Heart left ventricle (tissue), 16 donors: ENCODE measurements around the gene B3GAT1. TPM values are rescaled to one million over a fixed set of nuclear protein-coding genes. Genes with fewer than 3 reads are reported as not detected.

Experiments
- ATAC-seq, 4 donors: fragments of 200-7000 bp; cut with Tn5 transposase; one replicate each; pipeline ENCODE4 v1.9.1; 2020 to 2022; ENCODE audit warnings: moderate library complexity in 4 of 4, mild to moderate bottlenecking in 3 of 4, moderate number of reproducible peaks in 1 of 4
- DNase-seq, 5 donors: peaks; one replicate each; pipeline ENCODE4 v3.0.0-alpha.2; 2020
- H3K27ac ChIP-seq, 12 donors: fragments of 200-600 bp; sonication (generic) in 4 of 12; one replicate each; pipeline versions ENCODE4 v1.5.0 to v1.8.0; 2016 to 2022; ENCODE audit warnings: mild to moderate bottlenecking in 2 of 12
- H3K27me3 ChIP-seq, 9 donors: fragments of 200-600 bp; sonication (generic) in 2 of 9; one replicate each; pipeline versions ENCODE4 v1.5.1 to v1.8.0; 2016 to 2022; ENCODE audit warnings: mild to moderate bottlenecking in 3 of 9
- H3K36me3 ChIP-seq, 9 donors: fragments of 200-600 bp; sonication (generic) in 2 of 9; one replicate each; pipeline versions ENCODE4 v1.5.0 to v1.8.0; 2018 to 2022; ENCODE audit warnings: mild to moderate bottlenecking in 2 of 9
- H3K4me1 ChIP-seq, 12 donors: fragments of 200-600 bp; sonication (generic) in 4 of 12; one replicate each; pipeline versions ENCODE4 v1.5.0 to v1.8.0; 2016 to 2022; ENCODE audit warnings: mild to moderate bottlenecking in 3 of 12
- H3K4me3 ChIP-seq, 12 donors: fragments of 200-600 bp; sonication (generic) in 4 of 12; one replicate each; pipeline versions ENCODE4 v1.5.0 to v1.8.0; 2017 to 2022; ENCODE audit warnings: mild to moderate bottlenecking in 9 of 12, moderate library complexity in 4 of 12
- H3K9me3 ChIP-seq, 12 donors: fragments of 200-600 bp; sonication (generic) in 4 of 12; one replicate each; pipeline versions ENCODE4 v1.5.0 to v1.8.0; 2016 to 2022; ENCODE audit warnings: mild to moderate bottlenecking in 1 of 12
- POLR2A ChIP-seq, 2 donors: fragments of 450-650 bp; IDR thresholded peaks; one replicate each; pipeline ENCODE4 v1.6.1; 2017; ENCODE audit warnings: antibody characterized with exemption in 2 of 2, mild to moderate bottlenecking in 2 of 2, moderate library complexity in 2 of 2
- WGBS, 4 donors: extraction: QIAGEN DNeasy Blood & Tissue Kit in 2 of 4; methylation state at CpG; one replicate each; pipeline versions ENCODE4 v1.1.5 to v1.1.7; 2013 to 2018; 5-methylcytosine and 5-hydroxymethylcytosine counted together
- intact Hi-C, 10 donors: fragments of 100-400 bp; cut with DNase I; formaldehyde crosslinking; loops; one replicate each; pipeline versions ENCODE4 v1.11.1 to v1.14.2; 2022
- polyA plus RNA-seq, 2 donors: library from polyadenylated mRNA; stranded (reverse); fragments of 200-250 nt; gene quantifications; one replicate each; pipeline ENCODE4 v1.2.3, GENCODE V29; 2013
- total RNA-seq, 9 donors: library from RNA; depleted of rRNA in 2 of 9; stranded (reverse); fragments of >200 nt in 2 of 9; fragmentation: NEBNext Ultra II Directional in 3 of 9; extraction: Animal tissue kit (Norgen Biotek cat#: 25700) in 3 of 9; gene quantifications; one replicate each; pipeline versions ENCODE4 v1.1.0 to v1.2.4, GENCODE V29; 2016 to 2023
- TF ChIP-seq, protein P1 (sequence below), 12 donors: fragments of 200-600 bp; sonication (generic) in 4 of 12; IDR thresholded peaks; one replicate each; pipeline versions ENCODE4 v1.5.0 to v1.8.0; 2018 to 2022; ENCODE audit warnings: antibody characterized with exemption in 12 of 12, mild to moderate bottlenecking in 5 of 12
- donor health status: ischemic (EF 13 %, LVEDD 7.1; RV severe dilation, severe dysfunction).
- donor health status: healthy with polysubstance abuse.
- donor health status: DM: no; HTN: yes; CAD: no.
- donor health status: DM: no; HTN: no; CAD: no.
- donor health status: ischemic (EF 25% LVEDD 6.9; RV normal size, moderate dysfunction).
- donor health status: ischemic (EF 25% LVEDD 5.7; RV mildly dilated, moderate dysfunction).
- donor health status: healthy.
- donor health status: DM: yes; HTN: yes; CAD: no.
- donor health status: ischemic (EF 35%, LVEDD 5.7; RV mildly dilated, moderate dysfunction).
- donor health status: nonischemic (EF 11% LVEDD 7.7; RV severe dilation, severe dysfunction).
- donor health status: DM: yes; HTN: yes; CAD: no.
- donor health status: PGD.
- donor health status: ischemic (EF 29% LVEDD 5.4; RV normal size, mild dysfunction).
- donor health status: nonischemic (EF 23%, LVEDD 6.1; RV moderate dilation, normal function).

The B3GAT1 gene
- total and polyA plus RNA-seq, 11 donors, result 0.04 to 0.64 (median 0.09) TPM; not detected in 4

DNA sequence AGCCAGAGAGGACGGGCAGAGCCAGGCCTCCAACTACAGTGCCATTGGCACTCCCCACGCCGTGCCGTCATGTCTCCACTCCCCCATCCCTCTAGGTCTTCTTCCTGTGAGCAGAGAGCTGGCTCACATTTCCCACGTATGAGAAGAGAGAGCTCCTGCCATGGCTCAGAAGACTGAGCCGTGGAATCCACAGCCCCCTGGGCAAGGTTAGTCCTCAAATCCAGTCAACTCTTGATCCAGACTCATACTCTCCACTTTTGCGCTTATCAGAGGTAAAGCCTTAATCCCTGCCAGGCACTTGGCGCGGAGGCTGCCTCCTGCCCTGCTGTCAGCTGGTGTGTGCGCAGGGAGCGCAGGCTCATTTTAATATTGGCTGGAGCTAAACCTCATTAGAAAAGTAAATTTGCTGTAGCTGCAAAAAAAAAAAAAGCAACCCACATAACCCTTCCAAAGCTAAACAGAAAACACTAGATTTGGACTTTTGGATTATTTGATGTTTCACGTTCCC is 4.7 kb downstream of the B3GAT1 start:
- Histone ChIP-seq H3K27ac (no peak overlapping the region), H3K36me3 (no peaks in the 10 kb centered on the region), H3K4me1 (peaks cover 0 to 13% (median under 1%) of the 10 kb centered on the region in 12 donors), H3K4me3 (no peak overlapping the region), H3K27me3 (peaks cover 7 to 63% (median 36%) of the 10 kb centered on the region in 9 donors), H3K9me3 (no peaks in the 10 kb centered on the region)
- intact Hi-C loops, result no loop called here
- TF ChIP-seq, protein P1, sequence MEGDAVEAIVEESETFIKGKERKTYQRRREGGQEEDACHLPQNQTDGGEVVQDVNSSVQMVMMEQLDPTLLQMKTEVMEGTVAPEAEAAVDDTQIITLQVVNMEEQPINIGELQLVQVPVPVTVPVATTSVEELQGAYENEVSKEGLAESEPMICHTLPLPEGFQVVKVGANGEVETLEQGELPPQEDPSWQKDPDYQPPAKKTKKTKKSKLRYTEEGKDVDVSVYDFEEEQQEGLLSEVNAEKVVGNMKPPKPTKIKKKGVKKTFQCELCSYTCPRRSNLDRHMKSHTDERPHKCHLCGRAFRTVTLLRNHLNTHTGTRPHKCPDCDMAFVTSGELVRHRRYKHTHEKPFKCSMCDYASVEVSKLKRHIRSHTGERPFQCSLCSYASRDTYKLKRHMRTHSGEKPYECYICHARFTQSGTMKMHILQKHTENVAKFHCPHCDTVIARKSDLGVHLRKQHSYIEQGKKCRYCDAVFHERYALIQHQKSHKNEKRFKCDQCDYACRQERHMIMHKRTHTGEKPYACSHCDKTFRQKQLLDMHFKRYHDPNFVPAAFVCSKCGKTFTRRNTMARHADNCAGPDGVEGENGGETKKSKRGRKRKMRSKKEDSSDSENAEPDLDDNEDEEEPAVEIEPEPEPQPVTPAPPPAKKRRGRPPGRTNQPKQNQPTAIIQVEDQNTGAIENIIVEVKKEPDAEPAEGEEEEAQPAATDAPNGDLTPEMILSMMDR (IDR thresholded peaks at IDR 0.05), result no peak
- no peak for TF ChIP-seq POLR2A (IDR thresholded peaks at IDR 0.05)
- DNase-seq, result no peak
- 60 to 74% (median 63%) methylated on average over 12 of the region's 12 CpGs for WGBS, 4 donors
- ATAC-seq, result no peak

DNA sequence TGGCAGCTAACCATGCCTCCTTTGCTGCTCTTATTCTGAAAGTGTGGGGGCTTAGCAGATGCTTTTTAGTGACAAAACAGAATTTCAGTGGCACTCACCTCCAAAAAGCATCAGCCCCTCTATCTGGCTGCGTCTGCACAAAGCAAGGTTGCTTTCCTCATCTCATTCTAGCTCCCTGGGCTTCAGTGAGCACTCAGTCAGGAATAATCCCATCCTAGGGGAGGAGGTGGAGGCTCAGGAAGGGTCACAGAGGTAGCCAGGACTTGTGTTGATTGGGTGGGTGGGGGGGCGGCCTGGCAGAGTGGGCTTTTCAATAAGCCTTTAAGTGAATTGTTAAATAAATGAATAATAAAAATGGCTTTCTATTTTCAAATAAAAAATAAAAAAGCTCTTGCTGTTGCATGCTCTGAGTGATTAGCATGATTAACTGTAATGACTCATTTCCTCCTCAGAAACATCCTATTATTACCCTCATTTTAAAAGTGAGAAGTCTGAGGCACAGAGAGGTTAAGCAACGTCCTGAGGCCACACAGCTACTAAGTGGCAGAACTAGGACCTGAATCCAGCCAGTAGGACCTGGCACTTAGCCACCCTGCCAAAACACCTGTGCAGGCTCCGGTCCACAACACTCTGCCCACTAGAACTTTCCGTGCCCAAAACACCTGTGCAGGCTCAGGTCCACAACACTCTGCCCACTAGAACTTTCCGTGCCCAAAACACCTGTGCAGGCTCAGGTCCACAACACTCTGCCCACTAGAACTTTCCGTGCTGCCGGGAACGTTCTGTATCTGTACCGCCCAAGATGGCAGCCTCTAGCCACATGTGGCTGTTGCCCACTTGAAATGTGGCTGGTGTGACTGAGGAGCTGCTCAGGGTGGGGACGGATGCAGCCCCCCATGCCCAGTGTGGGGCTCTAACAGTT is 5.5 kb downstream of the B3GAT1 start:
- no peak overlapping the region for H3K4me3 ChIP-seq
- intact Hi-C loops, result no loop called here
- TF ChIP-seq POLR2A (IDR thresholded peaks at IDR 0.05), result no peak
- TF ChIP-seq, protein P1 (IDR thresholded peaks at IDR 0.05), result no peak
- H3K9me3 ChIP-seq, result no peaks in the 10 kb centered on the region
- ATAC-seq, result no peak
- peaks cover 5 to 66% (median 35%) of the 10 kb centered on the region in 9 donors for H3K27me3 ChIP-seq
- 71 to 85% (median 77%) methylated on average over 11 of the region's 11 CpGs for WGBS, 4 donors
- H3K36me3 ChIP-seq, result no peaks in the 10 kb centered on the region
- no peak for DNase-seq
- H3K4me1 ChIP-seq, result peaks cover 0 to 8% (median 0%) of the 10 kb centered on the region in 12 donors
- H3K27ac ChIP-seq, result no peak overlapping the region

DNA sequence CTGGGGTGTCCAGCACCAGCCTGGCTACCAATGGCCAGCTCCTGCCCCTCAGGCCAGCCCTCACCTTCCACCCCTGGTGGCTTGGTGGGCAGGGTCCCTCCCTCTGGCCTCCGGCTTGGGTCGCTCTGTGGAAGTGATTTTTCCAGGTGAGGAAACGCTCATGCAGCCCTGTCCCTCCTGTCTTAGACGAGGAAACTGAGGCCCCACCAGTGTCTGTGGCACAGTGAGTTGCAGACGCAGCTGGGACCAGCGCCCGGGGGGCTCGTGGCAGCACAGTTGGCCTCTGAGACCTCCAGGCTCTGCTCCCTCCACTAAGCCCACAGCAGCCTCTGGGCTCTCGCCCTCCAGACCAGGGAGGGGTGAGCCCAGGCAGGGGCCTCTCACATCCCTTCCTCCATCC is 6.2 kb downstream of the B3GAT1 start:
- H3K4me1 ChIP-seq, result peaks cover 0 to 1% (median 0%) of the 10 kb centered on the region in 12 donors
- no peak overlapping the region for H3K4me3 ChIP-seq
- 62 to 74% (median 64%) methylated on average over 2 to 9 of the region's 9 CpGs for WGBS, 4 donors
- no peak overlapping the region for H3K27ac ChIP-seq
- DNase-seq (no peak), ATAC-seq (no peak)
- peaks cover 0 to 2% (median 0%) of the 10 kb centered on the region in 12 donors for H3K9me3 ChIP-seq
- H3K36me3 ChIP-seq, result no peaks in the 10 kb centered on the region
- TF ChIP-seq POLR2A (IDR thresholded peaks at IDR 0.05), result no peak
- TF ChIP-seq, protein P1 (IDR thresholded peaks at IDR 0.05), result no peak
- H3K27me3 ChIP-seq, result peaks cover 0 to 64% (median 29%) of the 10 kb centered on the region in 9 donors
- intact Hi-C loops, result no loop called here

DNA sequence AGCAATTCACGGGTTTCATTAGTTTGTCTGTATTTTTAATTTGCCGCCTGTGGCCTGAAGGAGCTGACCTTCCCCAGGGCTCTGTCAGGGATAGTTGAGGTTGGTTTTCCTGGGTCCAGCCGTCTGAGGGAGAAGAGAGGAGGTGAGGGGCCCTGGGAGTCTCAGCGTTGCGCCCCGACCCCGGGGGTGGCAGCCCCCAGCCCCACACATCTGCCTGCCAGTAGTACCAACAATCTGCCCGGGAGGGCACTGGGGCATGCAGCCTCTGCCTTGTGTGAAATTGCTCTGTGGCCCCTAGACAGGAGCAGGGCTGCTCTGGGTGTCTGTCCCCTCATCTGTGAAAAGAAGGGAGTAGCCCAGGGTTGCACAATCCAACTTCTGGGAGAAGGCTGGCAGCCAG is 6.6 kb downstream of the B3GAT1 start:
- intact Hi-C loops, result no loop called here
- Histone ChIP-seq H3K27ac (no peak overlapping the region), H3K36me3 (no peaks in the 10 kb centered on the region), H3K4me1 (no peaks in the 10 kb centered on the region), H3K4me3 (no peak overlapping the region), H3K9me3 (peaks cover 0 to 3% (median 0%) of the 10 kb centered on the region in 12 donors), H3K27me3 (peaks cover 0 to 61% (median 26%) of the 10 kb centered on the region in 9 donors)
- ATAC-seq (no peak), DNase-seq (no peak)
- TF ChIP-seq POLR2A (IDR thresholded peaks at IDR 0.05), result no peak
- TF ChIP-seq, protein P1 (IDR thresholded peaks at IDR 0.05), result no peak
- WGBS, 4 donors, result 78 to 86% (median 79%) methylated on average over 7 to 8 of the region's 8 CpGs
